Activated CD4-positive, CD25-positive, alpha-beta regulatory T cell treated with anti-CD3 and anti-CD28 coated beads, Interleukin-2, amount 50 U/mL, for 24 hours (primary cell): ENCODE data around the gene ANK2.
"Not testable (repeated sequence)": the region's sequence is repeated elsewhere in the genome, so short reads cannot be mapped to it uniquely, and the experiment has no call there.

Experiments used
- ATAC-seq, 2 donors: fragments of 150-1000 bp; cut with Tn5 transposase; one replicate each; pipeline ENCODE4 v1.10.0; 2021; ENCODE audit warnings: mild to moderate bottlenecking in 1 of 2, moderate library complexity in 1 of 2

Gene ANK2

GRCh38 chr4:113221990-113222389 is 172.5 kb downstream of the ANK2 start:
- no peak for ATAC-seq

DNA sequence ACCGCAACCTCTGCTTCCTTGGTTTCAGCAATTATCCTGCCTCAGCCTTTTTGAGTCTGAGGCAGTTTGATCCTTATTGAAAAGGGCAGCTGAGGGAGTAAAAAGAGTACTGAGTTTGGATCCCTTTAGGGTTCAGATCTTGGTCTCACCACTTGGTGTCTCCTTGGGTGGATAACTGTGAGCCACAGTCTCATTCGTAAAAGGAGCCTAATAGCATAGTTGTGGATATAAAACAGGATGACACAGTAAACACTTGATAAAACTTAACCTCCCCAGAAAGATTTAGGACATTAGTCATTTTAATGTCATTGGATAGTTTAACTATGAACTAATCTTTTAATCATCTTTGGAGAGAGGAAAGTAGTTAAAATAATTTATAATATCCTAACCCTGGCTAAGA is 173.0 kb downstream of the ANK2 start:
- no peak for ATAC-seq

GRCh38 chr4:113223001-113223400 is 173.5 kb downstream of the ANK2 start:
- ATAC-seq, result no peak

- ATAC-seq, result no peak
Measured at GRCh38 chr4:113232194-113232593, 182.7 kb downstream of the ANK2 start.

DNA sequence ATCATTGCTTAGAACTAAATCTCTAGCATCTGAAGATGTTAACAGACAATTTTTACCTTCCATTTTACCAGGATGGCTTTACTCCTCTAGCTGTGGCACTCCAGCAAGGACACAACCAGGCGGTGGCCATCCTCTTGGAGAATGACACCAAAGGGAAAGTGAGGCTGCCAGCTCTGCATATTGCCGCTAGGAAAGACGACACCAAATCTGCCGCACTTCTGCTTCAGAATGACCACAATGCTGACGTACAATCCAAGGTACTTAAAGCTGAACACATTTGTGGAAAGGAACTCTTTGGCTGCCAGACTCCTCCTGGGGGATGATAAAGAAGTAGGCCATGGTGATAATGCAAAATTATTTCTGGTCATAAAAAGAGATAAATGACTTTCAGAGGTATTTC is 187.5 kb downstream of the ANK2 start:
- ATAC-seq, result no peak

- no peak for ATAC-seq
Measured at GRCh38 chr4:113243312-113243711, 193.9 kb downstream of the ANK2 start.

GRCh38 chr4:113244747-113245146 is 195.3 kb downstream of the ANK2 start:
- ATAC-seq, result not testable (repeated sequence)

DNA sequence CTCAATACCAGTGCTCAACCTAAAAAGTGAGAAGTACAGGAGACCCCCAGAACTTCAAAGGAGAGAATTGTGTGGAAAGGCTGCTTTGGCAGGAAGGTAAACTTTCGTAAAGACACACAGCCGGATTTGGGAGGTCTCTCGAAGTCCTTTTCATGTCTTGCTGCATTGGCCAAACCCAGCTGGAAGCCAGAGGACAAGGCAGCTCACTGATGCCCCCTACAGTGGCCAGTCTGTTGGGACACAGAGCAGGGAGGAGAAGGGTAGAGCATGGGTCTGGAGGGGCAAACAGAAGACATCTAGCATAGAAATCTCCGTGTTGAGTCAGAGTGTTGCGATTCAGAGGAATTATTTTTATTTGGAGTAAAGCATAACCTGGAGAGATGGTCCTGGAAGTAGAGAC is 198.9 kb downstream of the ANK2 start:
- no peak for ATAC-seq

DNA sequence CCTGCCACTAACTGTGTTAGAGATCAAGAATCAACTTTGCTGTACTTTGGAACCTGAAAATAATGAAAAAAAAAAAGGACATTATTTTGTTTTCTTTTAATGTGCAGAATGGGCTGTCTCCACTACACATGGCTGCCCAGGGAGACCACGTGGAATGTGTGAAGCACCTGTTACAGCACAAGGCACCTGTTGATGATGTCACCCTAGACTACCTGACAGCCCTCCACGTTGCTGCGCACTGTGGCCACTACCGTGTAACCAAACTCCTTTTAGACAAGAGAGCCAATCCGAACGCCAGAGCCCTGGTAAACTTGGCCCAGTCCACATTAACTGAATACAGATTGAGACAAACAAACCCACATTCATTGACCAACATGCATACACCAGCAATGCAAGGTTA is 206.2 kb downstream of the ANK2 start:
- ATAC-seq, result no peak

- ATAC-seq, result no peak
Measured at GRCh38 chr4:113256946-113257345, 207.5 kb downstream of the ANK2 start.

DNA sequence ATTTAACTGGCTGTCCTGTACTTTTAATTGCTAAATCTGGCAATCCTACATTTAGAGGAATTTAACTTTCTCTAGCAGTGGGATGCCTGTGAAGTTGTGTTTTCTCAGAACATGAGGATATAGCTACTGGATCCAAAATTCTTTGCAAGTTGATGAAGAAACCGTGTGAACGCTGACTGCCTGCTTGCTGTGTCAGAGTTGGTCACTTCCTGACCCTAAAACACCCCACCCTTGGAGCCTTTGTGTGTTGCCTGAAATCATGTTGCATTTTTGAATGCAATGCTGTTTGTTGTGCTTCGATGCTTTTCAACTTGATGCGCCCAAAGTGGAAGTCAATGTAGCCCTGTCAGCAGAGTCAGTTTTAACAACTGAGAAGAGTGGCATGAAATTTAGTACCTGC is 211.2 kb downstream of the ANK2 start:
- no peak for ATAC-seq

DNA sequence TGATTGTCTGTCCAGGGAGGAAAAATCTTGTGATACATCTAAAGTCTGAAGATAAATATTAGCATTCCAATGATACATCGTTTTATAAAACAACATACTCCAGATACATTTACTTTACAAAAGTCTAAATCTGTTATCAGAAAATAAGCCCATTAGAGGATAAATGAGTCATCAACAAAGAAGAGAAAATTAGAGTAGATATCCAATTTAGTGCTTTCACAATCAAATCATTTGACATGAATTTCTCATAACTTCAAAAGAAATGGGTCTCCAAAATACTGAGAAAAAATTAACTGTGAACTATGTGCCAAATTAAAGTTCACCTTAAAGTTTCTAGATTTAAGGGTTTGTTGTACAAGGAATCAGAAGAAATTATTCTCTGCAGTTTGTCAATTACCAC is 213.8 kb downstream of the ANK2 start:
- ATAC-seq, result no peak

DNA sequence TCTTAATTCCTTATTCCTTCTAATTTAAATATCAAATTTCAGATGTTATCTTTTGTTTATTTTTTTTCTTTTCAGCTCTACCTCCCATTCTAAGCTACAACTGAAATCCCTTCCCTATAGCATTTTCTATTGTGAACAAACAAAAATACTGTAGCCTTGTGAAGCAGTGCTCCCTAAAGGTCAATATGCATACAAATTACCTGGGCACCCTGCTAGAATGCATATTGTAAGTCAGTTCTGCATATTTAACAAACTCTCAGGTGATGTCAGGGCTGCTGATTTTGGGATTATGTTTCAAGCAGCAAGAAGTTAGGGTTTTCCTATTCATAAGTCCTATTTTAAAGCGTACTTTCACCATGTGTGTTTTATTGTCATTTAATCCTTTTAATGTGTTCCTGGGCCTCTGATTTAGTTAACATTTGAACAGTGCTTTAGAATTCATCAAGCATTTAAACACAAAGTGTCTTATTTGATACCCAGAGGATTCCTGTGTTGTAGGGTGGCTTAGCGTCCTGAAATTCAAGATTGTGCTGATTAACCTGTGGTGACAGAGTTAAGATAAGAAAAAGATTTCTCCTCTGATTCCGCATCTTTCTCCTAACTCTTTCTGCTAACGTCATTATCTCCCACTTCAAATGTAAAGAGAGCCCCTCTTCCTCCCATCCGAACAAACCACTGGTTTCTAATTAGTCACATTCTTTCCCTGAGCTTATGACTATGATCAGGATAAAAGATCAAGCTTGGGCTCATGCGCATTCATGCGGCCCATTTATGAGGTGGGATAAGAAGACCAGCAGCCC is 221.3 kb downstream of the ANK2 start:
- ATAC-seq, result no peak

- no peak for ATAC-seq
Measured at GRCh38 chr4:113272523-113272922, 223.1 kb downstream of the ANK2 start.

DNA sequence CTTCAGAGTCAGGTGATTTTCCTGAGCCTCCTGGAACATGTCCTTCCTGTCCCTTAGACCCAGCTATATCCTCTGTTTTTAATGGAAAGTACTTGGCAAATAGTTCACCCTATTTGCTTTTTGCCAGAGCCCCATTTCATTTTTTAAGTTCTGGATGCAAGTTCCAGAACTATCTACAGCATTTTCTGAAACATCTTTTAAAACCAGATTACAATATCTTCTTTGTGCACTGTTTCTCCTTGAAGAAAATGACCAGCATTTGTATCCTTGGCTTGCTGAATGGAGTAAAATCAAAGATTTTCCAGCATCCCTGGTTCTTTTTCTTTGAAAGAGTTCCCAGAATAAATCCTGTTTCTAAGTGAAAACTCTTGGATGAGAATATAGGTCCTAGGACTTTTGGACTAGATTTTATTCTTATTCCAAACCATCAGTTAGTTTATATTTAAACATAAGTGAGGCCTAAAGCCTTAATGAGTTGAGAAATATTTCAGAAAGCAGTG is 224.3 kb downstream of the ANK2 start:
- no peak for ATAC-seq

GRCh38 chr4:113276464-113277170 is 227.2 kb downstream of the ANK2 start:
- ATAC-seq, result no peak

DNA sequence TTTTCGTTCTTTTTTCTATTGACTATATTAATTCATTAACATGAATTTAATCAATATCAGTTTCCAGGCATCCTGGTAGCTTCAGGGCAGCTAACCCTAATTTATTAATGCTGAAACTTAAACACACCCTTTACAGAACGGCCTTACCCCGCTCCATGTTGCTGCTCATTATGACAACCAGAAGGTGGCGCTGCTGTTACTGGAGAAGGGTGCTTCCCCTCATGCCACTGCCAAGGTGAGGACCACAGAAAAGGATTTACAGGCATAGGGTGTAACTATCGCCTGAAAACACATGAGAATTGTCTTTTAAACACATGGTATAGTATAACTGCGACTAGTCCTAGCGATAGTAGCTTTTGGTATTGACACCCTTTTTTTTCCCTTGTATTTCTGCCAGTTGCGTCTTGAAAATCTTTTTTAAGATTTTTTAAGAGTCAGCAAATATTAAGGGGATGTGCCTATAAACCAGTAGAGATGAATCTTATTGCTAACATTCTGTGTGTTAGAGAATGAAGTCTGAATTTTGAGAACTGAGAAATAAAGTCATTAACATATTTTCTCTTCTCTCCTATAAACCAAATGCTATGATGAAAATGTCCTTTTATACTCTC is 229.0 kb downstream of the ANK2 start:
- ATAC-seq, result peak; percentile 58 to 71

DNA sequence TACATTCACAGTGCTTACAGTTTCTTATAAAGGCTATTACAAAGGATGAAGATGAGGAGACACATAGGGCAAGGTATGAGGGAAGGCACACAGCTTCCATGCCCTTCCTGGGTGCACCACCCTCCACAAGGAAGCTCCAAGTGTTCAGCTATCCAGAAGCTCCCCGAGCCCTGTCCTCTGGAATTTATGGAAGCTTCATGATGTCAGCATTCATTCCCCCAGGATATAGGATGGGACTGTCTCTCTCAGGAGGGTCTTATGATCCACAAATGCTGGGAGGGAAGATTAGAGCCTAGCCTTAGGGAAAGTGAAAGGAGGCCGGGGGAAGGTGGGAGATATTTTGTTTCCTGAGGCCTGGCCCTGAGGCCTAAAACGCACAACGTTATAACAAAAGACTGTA is 236.0 kb downstream of the ANK2 start:
- ATAC-seq, result no peak

- ATAC-seq, result no peak
Measured at GRCh38 chr4:113288257-113288656, 238.8 kb downstream of the ANK2 start.

GRCh38 chr4:113288696-113289095 is 239.2 kb downstream of the ANK2 start:
- no peak for ATAC-seq

DNA sequence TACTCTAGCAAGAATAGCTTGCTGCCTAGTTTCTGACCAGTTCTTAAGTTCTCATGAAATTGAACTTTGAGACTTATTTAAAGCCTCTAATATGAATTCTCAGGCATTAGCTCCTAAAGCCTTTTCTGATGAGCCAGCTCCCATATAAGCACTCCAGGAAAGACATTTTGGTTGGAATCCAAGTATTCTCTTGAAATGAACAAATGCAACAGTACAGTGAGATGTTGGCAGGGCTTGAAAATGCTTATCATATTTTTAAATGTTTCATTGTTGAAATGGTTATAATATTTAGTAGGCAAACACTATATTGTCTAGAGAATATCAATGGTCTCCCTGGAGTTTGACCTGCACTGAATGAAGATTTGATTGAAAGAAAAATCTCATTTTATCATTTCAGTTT is 240.3 kb downstream of the ANK2 start:
- ATAC-seq, result no peak

DNA sequence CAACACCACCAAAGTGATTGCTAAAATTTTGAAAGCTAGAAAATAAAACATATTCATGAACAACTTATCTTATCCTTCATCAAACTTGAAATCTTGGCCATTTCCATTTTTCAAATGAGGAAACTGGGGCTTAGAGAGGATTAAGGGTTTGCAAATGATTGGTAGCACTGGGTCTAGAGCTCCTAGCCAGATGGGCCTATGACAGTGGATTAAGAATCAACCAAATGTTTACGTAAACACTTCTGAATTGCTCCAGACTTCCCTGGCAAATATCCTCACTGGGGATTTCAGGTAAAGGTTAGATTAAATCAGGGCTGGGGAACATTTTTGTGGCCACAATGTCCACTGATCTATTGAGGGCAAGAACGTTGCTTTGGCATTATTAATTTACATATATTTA is 241.2 kb downstream of the ANK2 start:
- ATAC-seq, result no peak

DNA sequence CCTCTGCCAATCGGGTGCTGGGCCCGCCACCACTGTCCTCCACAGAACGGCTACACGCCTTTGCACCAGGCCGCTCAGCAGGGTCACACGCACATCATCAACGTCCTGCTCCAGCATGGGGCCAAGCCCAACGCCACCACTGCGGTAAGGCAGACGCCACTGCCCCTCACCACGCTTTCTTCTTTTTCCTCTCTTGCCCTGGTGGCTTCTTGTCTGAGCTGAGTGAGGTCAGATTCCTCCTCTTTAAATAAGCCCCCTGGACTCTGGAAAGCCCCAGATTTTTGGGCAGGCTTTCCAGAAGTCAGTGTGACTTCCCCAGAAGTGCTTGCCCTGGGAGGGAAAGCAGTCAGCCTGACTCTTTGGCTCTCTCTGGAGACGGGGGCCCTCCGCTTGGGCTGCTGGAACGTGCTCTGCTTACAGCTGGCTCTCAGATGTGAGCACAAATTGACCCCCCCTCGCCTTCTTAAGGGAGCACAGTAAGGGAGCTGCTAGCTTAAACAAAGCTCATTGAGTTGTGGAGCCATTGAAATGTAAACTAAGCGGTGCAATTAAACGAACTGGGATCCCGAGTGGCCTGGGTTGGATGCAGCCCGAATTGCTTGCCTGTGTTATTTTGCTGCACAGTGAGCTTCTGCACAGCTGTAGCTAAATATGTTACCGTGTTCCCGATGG is 243.1 kb downstream of the ANK2 start:
- ATAC-seq, result no peak
